ENCODE measurements around the gene RAP2A. TPM values are rescaled to one million over a fixed set of nuclear protein-coding genes. Genes with fewer than 3 reads are reported as not detected.

RAP2A gene
- total RNA-seq, 2 donors from 2014 or later, result 34.0 to 42.8 TPM

- intact Hi-C loops (cut with DNase I), result no loop called here
- DNase-seq (ENCODE audit: low spot score), result no peak
Measured at GRCh38 chr13:97440598-97441170, 6.7 kb downstream of the RAP2A start.

GRCh38 chr13:97441368-97441767, 7.4 kb downstream of the RAP2A start:
- intact Hi-C loops (cut with DNase I), result no loop called here
- no peak for DNase-seq (ENCODE audit: low spot score)

GRCh38 chr13:97445522-97446187, 11.7 kb downstream of the RAP2A start:
- intact Hi-C loops (cut with DNase I), result no loop called here
- DNase-seq (ENCODE audit: low spot score), result no peak

- DNase-seq (ENCODE audit: low spot score), result no peak
- intact Hi-C loops (cut with DNase I), result no loop called here
Measured at GRCh38 chr13:97446448-97446847, 12.5 kb downstream of the RAP2A start.

GRCh38 chr13:97448503-97449251, 14.7 kb downstream of the RAP2A start:
- DNase-seq (ENCODE audit: low spot score), result no peak
- intact Hi-C loops (cut with DNase I), result no loop called here

GRCh38 chr13:97454699-97455098, 20.7 kb downstream of the RAP2A start:
- DNase-seq (ENCODE audit: low spot score), result no peak
- intact Hi-C loops (cut with DNase I), result no loop called here

GRCh38 chr13:97456047-97456446, 22.1 kb downstream of the RAP2A start:
- intact Hi-C loops (cut with DNase I), result no loop called here
- no peak for DNase-seq (ENCODE audit: low spot score)

- intact Hi-C loops (cut with DNase I), result no loop called here
Measured at GRCh38 chr13:97459215-97459777, 25.3 kb downstream of the RAP2A start.

GRCh38 chr13:97460004-97460775, 26.2 kb downstream of the RAP2A start:
- DNase-seq (ENCODE audit: low spot score), result no peak
- intact Hi-C loops (cut with DNase I), result no loop called here

More at GRCh38 chr13:97459215-97459777, 25.3 kb downstream of the RAP2A start:
- DNase-seq (ENCODE audit: low spot score), result no peak

- DNase-seq (ENCODE audit: low spot score), result no peak
- intact Hi-C loops (cut with DNase I), result no loop called here
Measured at GRCh38 chr13:97460853-97461252, 26.9 kb downstream of the RAP2A start.

- DNase-seq (ENCODE audit: low spot score), result no peak
- intact Hi-C loops (cut with DNase I), result no loop called here
Measured at GRCh38 chr13:97464561-97464960, 30.6 kb downstream of the RAP2A start.

GRCh38 chr13:97466722-97467121, 32.8 kb downstream of the RAP2A start:
- no peak for DNase-seq (ENCODE audit: low spot score)
- intact Hi-C loops (cut with DNase I), result no loop called here

- no peak for DNase-seq (ENCODE audit: low spot score)
Measured at GRCh38 chr13:97468331-97468730, 34.4 kb downstream of the RAP2A start.

GRCh38 chr13:97471711-97472110, 37.7 kb downstream of the RAP2A start:
- intact Hi-C loops (cut with DNase I), result loop anchor here in 1 of 2 donors (5.0 kb wide), 1 partner anchor 1599 kb away; no protein-coding TSS in a partner anchor
- no peak for DNase-seq (ENCODE audit: low spot score)

More at GRCh38 chr13:97468331-97468730, 34.4 kb downstream of the RAP2A start:
- intact Hi-C loops (cut with DNase I), result no loop called here

GRCh38 chr13:97474349-97474980, 40.5 kb downstream of the RAP2A start:
- intact Hi-C loops (cut with DNase I), result loop anchor here in 1 of 2 donors (5.0 kb wide), 1 partner anchor 1602 kb away; no protein-coding TSS in a partner anchor
- no peak for DNase-seq (ENCODE audit: low spot score)

GRCh38 chr13:97475011-97475410, 41.0 kb downstream of the RAP2A start:
- intact Hi-C loops (cut with DNase I), result loop anchor here in 1 of 2 donors (5.0 kb wide), 1 partner anchor 653 kb away; no protein-coding TSS in a partner anchor

GRCh38 chr13:97477844-97478243, 43.9 kb downstream of the RAP2A start:
- intact Hi-C loops (cut with DNase I), result loop anchor here in 1 of 2 donors (5.0 kb wide), 1 partner anchor 656 kb away; no protein-coding TSS in a partner anchor

More at GRCh38 chr13:97475011-97475410, 41.0 kb downstream of the RAP2A start:
- no peak for DNase-seq (ENCODE audit: low spot score)

GRCh38 chr13:97478247-97478646, 44.3 kb downstream of the RAP2A start:
- no peak for DNase-seq (ENCODE audit: low spot score)
- intact Hi-C loops (cut with DNase I), result loop anchor here in 1 of 2 donors (5.0 kb wide), 1 partner anchor 656 kb away; no protein-coding TSS in a partner anchor

More at GRCh38 chr13:97477844-97478243, 43.9 kb downstream of the RAP2A start:
- no peak for DNase-seq (ENCODE audit: low spot score)
